KBM-7 (cell line): ENCODE data around the gene BAIAP2L1.
A peak's percentile ranks its signal among the peaks of the same experiment; 100 is the strongest.
"Not testable (repeated sequence)": the region's sequence is repeated elsewhere in the genome, so short reads cannot be mapped to it uniquely, and the experiment has no call there.

Experiments used
- DNase-seq: peaks from one replicate; pipeline ENCODE4 v3.0.0-alpha.2; 2015
- in situ Hi-C: fragments of 300-500 bp; cut with MboI; formaldehyde crosslinking; loops from 2 replicates; pipeline ENCODE4 v1.14.3; 2020; ENCODE audit warnings: low sequenced_read_pairs, low pct_unique_long_range_greater_than_20kb, mixed read lengths

The BAIAP2L1 gene

GRCh38 chr7:98329791-98330373, 71.0 kb downstream of the BAIAP2L1 start:
- DNase-seq: no peak
- in situ Hi-C loops: no loop called here

GRCh38 chr7:98329100-98329790, 71.6 kb downstream of the BAIAP2L1 start:
- in situ Hi-C loops: no loop called here
- DNase-seq: no peak

GRCh38 chr7:98324782-98325181, 76.1 kb downstream of the BAIAP2L1 start:
- in situ Hi-C loops: no loop called here
- no peak for DNase-seq

GRCh38 chr7:98323597-98324322, 77.1 kb downstream of the BAIAP2L1 start:
- in situ Hi-C loops: no loop called here
- DNase-seq: no peak

DNA sequence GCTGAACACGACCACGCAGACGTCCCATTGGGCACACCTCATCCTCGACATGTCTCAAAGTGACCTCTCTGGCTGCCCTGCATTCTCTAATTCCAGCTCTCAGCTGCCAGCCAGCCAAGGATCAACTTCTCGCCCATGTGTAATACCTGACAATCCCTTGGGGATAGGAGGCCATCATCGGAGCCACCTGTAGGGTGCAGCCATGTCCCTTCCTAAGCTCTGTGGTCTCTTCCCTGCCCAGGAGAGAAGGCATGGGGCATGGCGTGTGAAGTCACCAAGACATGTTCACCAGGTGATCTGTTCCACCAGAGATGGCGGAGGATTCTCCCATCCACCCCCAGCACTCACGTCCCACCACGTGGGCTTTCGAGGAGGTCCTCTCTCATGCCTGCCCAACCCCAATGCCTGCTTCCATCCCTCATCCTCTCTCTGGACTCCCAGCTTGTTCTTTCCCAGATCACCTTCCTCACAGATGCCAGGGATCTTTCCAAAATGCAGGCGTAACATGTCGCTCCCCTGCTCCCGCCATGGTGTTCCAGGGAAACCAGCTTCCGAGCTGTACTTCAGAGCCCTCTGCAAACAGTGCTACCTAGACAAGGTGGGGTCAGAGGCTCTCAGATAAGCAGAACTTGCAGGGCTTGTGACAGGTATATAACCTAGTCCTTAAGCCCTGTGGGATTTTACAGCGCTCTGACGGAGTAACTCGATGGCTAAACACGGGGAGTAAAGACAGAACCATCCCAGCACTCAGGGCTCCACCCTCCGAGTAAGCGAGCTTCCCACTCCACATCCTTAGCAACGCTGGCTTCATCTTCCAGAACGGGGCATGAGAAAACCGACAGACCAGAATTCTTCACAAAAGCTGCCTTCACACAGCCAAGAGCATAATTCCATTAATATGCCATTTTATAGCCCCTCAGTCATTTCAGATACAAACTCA, 78.3 kb downstream of the BAIAP2L1 start:
- in situ Hi-C loops: no loop called here
- DNase-seq: no peak

GRCh38 chr7:98321301-98321700, 79.6 kb downstream of the BAIAP2L1 start:
- in situ Hi-C loops: no loop called here
- DNase-seq: no peak

GRCh38 chr7:98319176-98319575, 81.7 kb downstream of the BAIAP2L1 start:
- in situ Hi-C loops: no loop called here
- no peak for DNase-seq

- in situ Hi-C loops: no loop called here
- DNase-seq: no peak
Measured at GRCh38 chr7:98317366-98318040, 83.4 kb downstream of the BAIAP2L1 start.

- DNase-seq, in situ Hi-C loops: not testable (repeated sequence)
Measured at GRCh38 chr7:98315994-98316527, 84.8 kb downstream of the BAIAP2L1 start.

- in situ Hi-C loops: no loop called here
- peak; percentile 21 for DNase-seq
Measured at GRCh38 chr7:98315318-98315993, 85.4 kb downstream of the BAIAP2L1 start.

GRCh38 chr7:98314469-98314868, 86.4 kb downstream of the BAIAP2L1 start:
- in situ Hi-C loops: no loop called here
- peak; percentile 8 for DNase-seq

GRCh38 chr7:98312201-98312600, 88.7 kb downstream of the BAIAP2L1 start:
- DNase-seq: no peak
- in situ Hi-C loops: no loop called here

GRCh38 chr7:98309566-98309965, 91.3 kb downstream of the BAIAP2L1 start:
- in situ Hi-C loops: no loop called here
- DNase-seq: no peak

DNA sequence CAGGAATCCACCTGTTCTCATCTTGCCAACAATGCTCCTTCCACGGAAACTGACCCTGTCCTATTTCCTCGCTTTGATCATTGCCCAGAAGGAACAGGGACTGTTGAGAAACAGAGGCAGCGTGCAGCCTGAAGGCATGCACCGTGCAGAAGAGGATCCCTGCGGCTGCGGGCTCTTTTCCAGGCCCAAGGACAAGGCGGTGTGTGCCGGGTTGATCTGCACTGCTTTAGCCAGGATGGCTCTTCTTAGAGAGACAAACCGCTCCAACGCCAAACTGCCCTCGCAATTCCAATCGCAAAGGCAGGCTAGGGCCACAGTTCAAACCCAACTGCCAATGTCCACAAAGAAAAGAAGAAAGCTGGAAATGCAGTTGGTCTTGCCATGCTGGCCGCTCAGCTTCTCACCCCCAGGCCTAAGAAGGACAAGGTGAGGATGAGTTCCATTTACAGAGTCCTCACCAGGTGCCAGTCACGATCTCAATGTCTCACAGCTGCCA, 92.9 kb downstream of the BAIAP2L1 start:
- in situ Hi-C loops: no loop called here
- no peak for DNase-seq

GRCh38 chr7:98305951-98306535, 94.8 kb downstream of the BAIAP2L1 start:
- in situ Hi-C loops: no loop called here
- no peak for DNase-seq

DNA sequence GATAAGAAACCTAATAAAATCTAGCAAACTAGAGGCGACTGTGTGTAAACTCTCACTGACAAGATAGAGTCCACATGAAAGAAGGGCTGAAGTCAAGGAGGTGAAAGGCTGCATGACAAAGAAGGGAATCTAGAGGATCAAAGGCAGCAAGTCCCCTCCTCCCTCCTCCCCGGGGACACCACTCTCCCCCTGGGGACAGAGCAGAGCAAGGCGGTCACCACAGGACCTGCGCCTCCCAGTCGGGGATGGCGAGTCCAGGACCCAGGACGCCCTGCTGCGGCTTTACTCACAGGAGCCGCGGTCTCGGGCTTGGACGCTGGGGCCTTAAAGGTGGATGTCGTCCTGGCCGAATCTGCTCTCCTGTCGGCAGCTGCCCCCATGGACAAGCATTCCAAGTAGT, 97.0 kb downstream of the BAIAP2L1 start:
- in situ Hi-C loops: no loop called here
- DNase-seq: no peak

DNA sequence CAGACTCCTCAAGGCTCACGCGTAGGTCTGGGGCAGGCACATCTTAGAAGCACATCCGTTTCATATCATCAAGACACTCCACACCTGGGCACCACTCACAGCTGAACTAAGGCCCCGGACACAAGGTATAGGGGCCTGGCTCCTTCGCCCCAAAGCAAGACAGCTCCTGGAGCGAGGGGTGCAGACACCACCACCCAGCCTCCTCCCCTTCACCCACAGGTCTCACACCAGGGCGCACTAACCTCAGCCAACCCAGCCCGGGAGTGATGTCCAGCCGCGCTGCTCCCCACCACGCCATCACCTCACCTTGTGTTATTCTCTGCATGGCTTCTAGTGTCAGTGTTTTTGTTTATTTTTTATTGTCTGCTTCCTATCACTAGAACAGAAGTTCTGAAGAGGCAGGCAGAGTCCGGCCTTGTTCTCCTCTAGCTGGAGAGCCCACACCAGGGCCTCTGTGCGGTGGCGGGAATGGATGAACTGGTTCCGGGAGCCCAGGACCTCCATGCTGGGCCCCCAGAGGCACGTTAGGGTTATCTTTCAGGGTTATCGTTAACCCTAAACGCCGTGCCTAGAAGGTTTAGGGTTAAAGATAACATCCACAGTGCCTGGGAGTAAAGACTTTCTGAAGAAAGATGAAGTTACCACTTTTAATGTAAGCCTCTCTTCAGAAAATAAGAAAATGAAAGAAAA, 97.6 kb downstream of the BAIAP2L1 start:
- no peak for DNase-seq
- in situ Hi-C loops: no loop called here
